GM12878 (cell line): ENCODE measurements around the gene PLXDC1. TPM values are rescaled to one million over a fixed set of nuclear protein-coding genes. Genes with fewer than 3 reads are reported as not detected.

ENCODE experiments used
- ATAC-seq: fragments of 200-7000 bp; cut with Tn5 transposase; 3 replicates; pipeline ENCODE4 v1.9.1; 2020; ENCODE audit warnings: mild to moderate bottlenecking, moderate library complexity
- BruUV-seq: library from RNA; stranded (reverse); fragments of 400-500 nt; replicated peaks from 2 replicates; lab custom pipeline; 2021; lab: Mats Ljungman, UMichigan
- CTCF ChIA-PET: fragments of 300-600 bp; sonication (Branson Sonifier 250); formaldehyde crosslinking; extraction: SDS; loops from one replicate; lab custom pipeline; 2021; ENCODE audit warnings: inconsistent platforms; lab: Yijun Ruan, JAX
- POLR2A ChIA-PET: fragments of 350-600 bp; formaldehyde crosslinking; extraction: SDS; loops from one replicate; lab custom pipeline; 2021; ENCODE audit warnings: inconsistent platforms; lab: Charles Lee
- RAD21 ChIA-PET: fragments of 300-600 bp; sonication (Branson Sonifier 250); formaldehyde crosslinking; loops from one replicate; lab custom pipeline; 2023; ENCODE audit warnings: antibody characterized with exemption; ENCODE audit not compliant: unreplicated experiment; lab: Charles Lee
- SMC1A ChIA-PET: fragments of 300-600 bp; sonication (Branson Sonifier 250); formaldehyde crosslinking; loops from one replicate; lab custom pipeline; 2023; ENCODE audit not compliant: unreplicated experiment, uncharacterized antibody; lab: Charles Lee
- DNase-seq: peaks from one replicate; pipeline ENCODE4 v3.0.0-alpha.2; 2011; ENCODE audit warnings: low read depth, low spot score
- FAIRE-seq: peaks from 3 replicates; lab custom pipeline; 2011; peaks lifted over from hg19 to GRCh38; lab: Jason Lieb, UNC
- H2AFZ ChIP-seq: 2 replicates; pipeline ENCODE4 v1.6.0; 2011; ENCODE audit warnings: low read depth, low read length, control low read depth; ENCODE audit not compliant: control insufficient read depth
- H3K27ac ChIP-seq: 2 replicates; pipeline ENCODE4 v1.5.1; 2011; ENCODE audit warnings: control low read depth; ENCODE audit not compliant: control insufficient read depth, insufficient read depth
- H3K27me3 ChIP-seq, 2 experiments: replicated peaks in 1 of 2; 2 replicates each; pipeline versions ENCODE4 v1.6.0 to v1.6.1; 2011; ENCODE audit warnings: low read length in 1 of 2; ENCODE audit not compliant: control insufficient read depth in 2 of 2, insufficient read depth in 2 of 2
- H3K36me3 ChIP-seq, 2 experiments: 2 replicates each; pipeline ENCODE4 v1.5.1; 2011; ENCODE audit warnings: low read length in 1 of 2; ENCODE audit not compliant: control insufficient read depth in 2 of 2, insufficient read depth in 2 of 2
- H3K4me1 ChIP-seq: 2 replicates; pipeline ENCODE4 v1.6.1; 2011; ENCODE audit warnings: mild to moderate bottlenecking, low read length, moderate library complexity, mixed read lengths; ENCODE audit not compliant: control insufficient read depth, insufficient read depth
- H3K4me2 ChIP-seq: 2 replicates; pipeline ENCODE4 v1.6.0; 2011; ENCODE audit warnings: control low read depth; ENCODE audit not compliant: control insufficient read depth, insufficient read depth
- H3K4me3 ChIP-seq: fragments of 200-600 bp; sonication (generic); 2 replicates; pipeline ENCODE4 v1.5.1; 2016
- H3K79me2 ChIP-seq: 2 replicates; pipeline ENCODE4 v1.6.0; 2011; ENCODE audit warnings: low read length; ENCODE audit not compliant: control insufficient read depth, insufficient read depth
- H3K9ac ChIP-seq: 2 replicates; pipeline ENCODE4 v1.8.0; 2011; ENCODE audit warnings: low read length, control low read depth, mixed read lengths; ENCODE audit not compliant: control insufficient read depth, insufficient read depth
- H3K9me3 ChIP-seq: replicated peaks from 3 replicates; pipeline ENCODE4 v1.5.1; 2011; ENCODE audit warnings: mild to moderate bottlenecking, low read length; ENCODE audit not compliant: control insufficient read depth, insufficient read depth
- H4K20me1 ChIP-seq: 2 replicates; pipeline ENCODE4 v1.6.0; 2011; ENCODE audit not compliant: control insufficient read depth, insufficient read depth
- ATF2 ChIP-seq: IDR thresholded peaks from 2 replicates; pipeline ENCODE4 v1.6.1; 2012; ENCODE audit warnings: low read length, inconsistent platforms
- CREB1 ChIP-seq: IDR thresholded peaks from 2 replicates; pipeline ENCODE4 v1.6.1; 2012; ENCODE audit warnings: low read depth, mild to moderate bottlenecking, inconsistent platforms
- HDAC6 ChIP-seq: fragments of 200-600 bp; sonication (generic); IDR thresholded peaks from one replicate; pipeline ENCODE4 v1.8.0; 2017; ENCODE audit warnings: antibody characterized with exemption; ENCODE audit not compliant: unreplicated experiment
- HSF1 ChIP-seq: fragments of 150-350 bp; IDR thresholded peaks from 2 replicates; pipeline ENCODE4 v1.6.1; 2014; ENCODE audit warnings: mild to moderate bottlenecking, low read depth, low read length
- LARP7 ChIP-seq: fragments of 450-650 bp; IDR thresholded peaks from 2 replicates; pipeline ENCODE4 v1.6.1; 2017; ENCODE audit warnings: mild to moderate bottlenecking
- SRF ChIP-seq, 2 experiments: IDR thresholded peaks; 2 replicates each; pipeline ENCODE4 v1.6.1; 2011; ENCODE audit warnings: low read depth in 2 of 2, low read length in 2 of 2, mild to moderate bottlenecking in 1 of 2, moderate library complexity in 1 of 2
- TARDBP ChIP-seq: IDR thresholded peaks from 2 replicates; pipeline ENCODE4 v1.6.1; 2016; ENCODE audit warnings: borderline replicate concordance
- TCF3 ChIP-seq: IDR thresholded peaks from 2 replicates; pipeline ENCODE4 v1.6.1; 2012; ENCODE audit warnings: low read depth, mild to moderate bottlenecking, low read length, borderline replicate concordance; ENCODE audit not compliant: insufficient read depth
- WGBS: methylation state at CpG from one replicate; pipeline ENCODE4 v1.1.6; 2016; ENCODE audit warnings: low lambda C conversion rate; ENCODE audit not compliant: insufficient replicate concordance, insufficient coverage; ENCODE audit errors: missing lambda C conversion rate; 5-methylcytosine and 5-hydroxymethylcytosine counted together
- in situ Hi-C: fragments of 300-500 bp; cut with MboI; formaldehyde crosslinking; loops from 9 replicates; pipeline ENCODE4 v1.14.3; 2018; ENCODE audit warnings: mixed read lengths
- intact Hi-C: fragments of 100-400 bp; cut with micrococcal nuclease; formaldehyde crosslinking; loops from one replicate; pipeline ENCODE4 v1.14.2; 2022; ENCODE audit not compliant: unreplicated experiment
- polyA plus RNA-seq, 11 experiments: library from polyadenylated mRNA; depleted of rRNA in 4 of 11; unstranded in 6 of 11; stranded (reverse) in 5 of 11; fragments of >200 nt; fragmentation: Nextera tagmentation in 4 of 11; fragmentation: Illumina TruSeq in 1 of 11; extraction: Ambion mirVana in 4 of 11; extraction: Trizol in 1 of 11; gene quantifications; 1 replicate in 1 of 11; 2 replicates in 10 of 11; pipeline versions ENCODE4 v1.2.1 to v1.2.3, GENCODE V29; 2011 to 2016; ENCODE audit warnings: inconsistent platforms in 2 of 11, missing spikeins in 2 of 11, low read depth in 1 of 11
- total RNA-seq, 4 experiments: library from RNA; depleted of rRNA in 3 of 4; stranded (reverse); fragments of >200 nt in 3 of 4; fragmentation: Illumina TruSeq in 1 of 4; extraction: Trizol in 1 of 4; gene quantifications; 2 replicates each; pipeline versions ENCODE4 v1.2.1 to v1.2.3, GENCODE V29; 2013 to 2021
- TF ChIP-seq, protein P1 (sequence below): fragments of 450-650 bp; IDR thresholded peaks from 2 replicates; pipeline ENCODE4 v1.6.1; 2017; ENCODE audit warnings: mild to moderate bottlenecking
- TF ChIP-seq, protein P2 (sequence below): fragments of 450-650 bp; IDR thresholded peaks from 2 replicates; pipeline ENCODE4 v1.6.1; 2016; ENCODE audit warnings: mild to moderate bottlenecking

The PLXDC1 gene
- total and polyA plus RNA-seq, 10 of the 15 experiments (the other 5 are each of a cell fraction or from before 2014, with no cell fraction given) = 0.03 to 0.30 (median 0.22) TPM; not detected in 7

DNA sequence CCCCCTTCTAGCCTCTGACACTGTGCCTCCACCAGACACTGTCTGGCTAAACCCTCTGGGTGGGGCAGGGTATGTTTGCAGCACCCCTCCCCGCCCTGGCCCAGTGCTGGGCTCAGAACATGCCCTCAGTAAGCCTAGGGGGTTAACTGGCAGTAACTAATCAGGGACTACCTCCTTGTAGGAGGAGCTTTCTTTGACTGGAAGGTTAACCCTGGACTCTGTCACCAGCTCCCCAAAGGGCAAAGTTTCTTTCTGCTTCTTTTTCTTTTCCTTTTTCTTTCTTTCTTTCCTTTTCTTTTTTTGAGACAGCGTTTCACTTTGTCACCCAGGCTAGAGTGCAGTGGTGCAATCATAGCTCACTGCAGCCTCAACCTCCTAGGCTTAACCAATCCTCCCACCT is 76.8 kb downstream of the PLXDC1 start:
- Histone ChIP-seq H2AFZ (no peak overlapping the region), H3K4me2 (no peak overlapping the region), H3K27me3 (no peaks in the 10 kb centered on the region; a peak in 2 of 4 replicates), H3K9ac (no peak overlapping the region), H3K9me3 (no peaks in the 10 kb centered on the region), H3K27ac (no peak overlapping the region), H3K4me3 (no peak overlapping the region), H4K20me1 (no peaks in the 10 kb centered on the region; the same call in 1 of the 2 replicates), H3K4me1 (no peaks in the 10 kb centered on the region), H3K79me2 (no peaks in the 10 kb centered on the region), H3K36me3 (no peaks in the 10 kb centered on the region)
- TF ChIP-seq, protein P1, sequence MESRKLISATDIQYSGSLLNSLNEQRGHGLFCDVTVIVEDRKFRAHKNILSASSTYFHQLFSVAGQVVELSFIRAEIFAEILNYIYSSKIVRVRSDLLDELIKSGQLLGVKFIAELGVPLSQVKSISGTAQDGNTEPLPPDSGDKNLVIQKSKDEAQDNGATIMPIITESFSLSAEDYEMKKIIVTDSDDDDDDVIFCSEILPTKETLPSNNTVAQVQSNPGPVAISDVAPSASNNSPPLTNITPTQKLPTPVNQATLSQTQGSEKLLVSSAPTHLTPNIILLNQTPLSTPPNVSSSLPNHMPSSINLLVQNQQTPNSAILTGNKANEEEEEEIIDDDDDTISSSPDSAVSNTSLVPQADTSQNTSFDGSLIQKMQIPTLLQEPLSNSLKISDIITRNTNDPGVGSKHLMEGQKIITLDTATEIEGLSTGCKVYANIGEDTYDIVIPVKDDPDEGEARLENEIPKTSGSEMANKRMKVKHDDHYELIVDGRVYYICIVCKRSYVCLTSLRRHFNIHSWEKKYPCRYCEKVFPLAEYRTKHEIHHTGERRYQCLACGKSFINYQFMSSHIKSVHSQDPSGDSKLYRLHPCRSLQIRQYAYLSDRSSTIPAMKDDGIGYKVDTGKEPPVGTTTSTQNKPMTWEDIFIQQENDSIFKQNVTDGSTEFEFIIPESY = no peak
- TF ChIP-seq TCF3 (no peak), SRF (IDR thresholded peaks at IDR 0.05; ENCODE audit: low read depth in 2 of 2, low read length in 2 of 2) (no peak), HDAC6 (no peak), ATF2 (no peak), TARDBP (no peak), LARP7 (no peak), HSF1 (no peak), CREB1 (no peak)
- TF ChIP-seq, protein P2, sequence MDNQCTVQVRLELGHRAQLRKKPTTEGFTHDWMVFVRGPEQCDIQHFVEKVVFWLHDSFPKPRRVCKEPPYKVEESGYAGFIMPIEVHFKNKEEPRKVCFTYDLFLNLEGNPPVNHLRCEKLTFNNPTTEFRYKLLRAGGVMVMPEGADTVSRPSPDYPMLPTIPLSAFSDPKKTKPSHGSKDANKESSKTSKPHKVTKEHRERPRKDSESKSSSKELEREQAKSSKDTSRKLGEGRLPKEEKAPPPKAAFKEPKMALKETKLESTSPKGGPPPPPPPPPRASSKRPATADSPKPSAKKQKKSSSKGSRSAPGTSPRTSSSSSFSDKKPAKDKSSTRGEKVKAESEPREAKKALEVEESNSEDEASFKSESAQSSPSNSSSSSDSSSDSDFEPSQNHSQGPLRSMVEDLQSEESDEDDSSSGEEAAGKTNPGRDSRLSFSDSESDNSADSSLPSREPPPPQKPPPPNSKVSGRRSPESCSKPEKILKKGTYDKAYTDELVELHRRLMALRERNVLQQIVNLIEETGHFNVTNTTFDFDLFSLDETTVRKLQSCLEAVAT = no peak
- DNase-seq (no peak), FAIRE-seq (no peak), ATAC-seq (no peak)
- CTCF ChIA-PET = interaction anchor here (0.9 to 3.9 kb wide), 4 partner anchors 23 to 170 kb away, joined by 3 to 16 read pairs (median 4); no protein-coding TSS in a partner anchor
- no TSS peak for BruUV-seq
- RAD21 ChIA-PET = interaction anchor here (0.7 to 0.8 kb wide), 2 partner anchors 18 to 92 kb away, joined by 4 read pairs; no protein-coding TSS in a partner anchor
- intact Hi-C loops = no loop called here
- in situ Hi-C loops = loop anchor here (5.0 kb wide), 1 partner anchor 73 kb away; no protein-coding TSS in a partner anchor
- SMC1A ChIA-PET = interaction anchor here (1.1 to 1.5 kb wide), 2 partner anchors 79 to 91 kb away, joined by 5 read pairs; no protein-coding TSS in a partner anchor
- POLR2A ChIA-PET = no interaction called here
- 0% methylated on average over 2 of the region's 2 CpGs for WGBS
